ENCODE measurements around the gene ATP1B1.

ATP1B1 gene

DNA sequence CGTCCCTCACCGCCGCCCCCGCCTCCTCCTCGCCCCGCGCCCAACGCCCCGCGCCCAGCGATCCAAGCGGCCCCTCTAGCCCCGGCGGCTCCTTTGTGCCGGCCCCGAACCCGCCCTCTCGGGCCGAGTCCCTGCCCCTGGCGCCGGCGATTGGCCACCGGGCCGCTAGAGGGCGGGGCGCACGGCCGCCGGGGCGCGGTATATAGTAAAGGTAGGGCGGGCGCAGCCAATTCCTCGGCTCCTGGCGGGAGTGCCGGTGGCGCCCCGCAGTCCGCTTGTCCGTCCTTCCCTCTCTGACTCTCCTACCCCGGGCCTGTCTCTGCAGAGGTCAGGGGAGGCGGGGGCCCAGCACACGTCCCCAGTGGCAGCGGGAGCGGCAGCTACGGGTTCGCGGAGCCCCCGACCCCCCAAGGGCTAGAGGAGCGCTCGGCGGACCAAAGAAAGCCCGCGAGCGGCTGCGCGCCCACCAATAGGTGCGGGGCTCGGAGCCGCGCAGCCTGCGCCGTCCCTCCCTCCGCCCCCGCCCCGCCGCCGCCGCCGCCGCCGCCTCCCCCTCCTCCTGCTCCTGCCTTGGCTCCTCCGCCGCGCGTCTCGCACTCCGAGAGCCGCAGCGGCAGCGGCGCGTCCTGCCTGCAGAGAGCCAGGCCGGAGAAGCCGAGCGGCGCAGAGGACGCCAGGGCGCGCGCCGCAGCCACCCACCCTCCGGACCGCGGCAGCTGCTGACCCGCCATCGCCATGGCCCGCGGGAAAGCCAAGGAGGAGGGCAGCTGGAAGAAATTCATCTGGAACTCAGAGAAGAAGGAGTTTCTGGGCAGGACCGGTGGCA is at the start of gene ATP1B1:
ATP1B1 (plus strand) TSS at position 596 of the 826 bp plus-strand sequence; CDS start at position 736, 140 bp downstream.
- peak; percentile 43 for DNase-seq

GRCh38 chr1:169059421-169059820 is 47.1 kb upstream of the ATP1B1 start:
- no peak for DNase-seq

GRCh38 chr1:169060043-169060722 is 46.3 kb upstream of the ATP1B1 start:
- DNase-seq, result no peak

DNA sequence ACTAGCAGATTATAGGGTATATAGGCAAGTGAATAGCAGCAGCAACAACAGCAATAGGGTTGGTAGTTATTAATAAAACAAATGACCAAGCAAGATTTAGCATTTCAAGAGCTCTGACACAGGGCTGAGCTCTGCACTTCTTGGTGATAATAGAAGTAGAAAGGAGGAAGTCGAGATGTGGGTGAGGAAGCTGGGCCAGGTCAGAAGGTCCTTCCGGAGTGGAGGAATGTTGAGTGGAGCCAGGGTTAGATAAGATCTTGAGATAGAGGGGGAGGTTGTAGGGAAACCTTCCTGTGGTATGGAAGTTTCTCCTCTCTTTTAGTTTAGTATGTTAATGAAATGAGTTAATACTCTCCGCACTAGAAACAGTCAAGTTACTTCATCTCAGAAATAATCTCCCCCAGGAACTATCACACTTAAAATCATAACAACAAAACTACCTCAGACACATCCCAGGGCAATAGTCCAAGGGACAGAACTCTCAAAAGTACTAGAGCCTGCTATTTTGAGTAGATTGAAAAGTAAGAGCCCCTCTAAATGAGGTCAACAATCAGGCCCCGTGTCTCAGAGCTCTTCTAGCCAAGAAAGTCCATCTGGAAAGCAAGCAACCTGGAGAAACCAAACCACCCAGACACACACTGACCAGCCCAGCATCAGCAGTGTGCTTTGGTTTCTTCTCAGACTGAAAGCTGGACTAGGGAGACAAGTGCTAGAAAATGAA is 45.4 kb upstream of the ATP1B1 start:
- DNase-seq, result peak; percentile 23

GRCh38 chr1:169062152-169062551 is 44.3 kb upstream of the ATP1B1 start:
- no peak for DNase-seq

GRCh38 chr1:169064103-169064502 is 42.4 kb upstream of the ATP1B1 start:
- no peak for DNase-seq

DNA sequence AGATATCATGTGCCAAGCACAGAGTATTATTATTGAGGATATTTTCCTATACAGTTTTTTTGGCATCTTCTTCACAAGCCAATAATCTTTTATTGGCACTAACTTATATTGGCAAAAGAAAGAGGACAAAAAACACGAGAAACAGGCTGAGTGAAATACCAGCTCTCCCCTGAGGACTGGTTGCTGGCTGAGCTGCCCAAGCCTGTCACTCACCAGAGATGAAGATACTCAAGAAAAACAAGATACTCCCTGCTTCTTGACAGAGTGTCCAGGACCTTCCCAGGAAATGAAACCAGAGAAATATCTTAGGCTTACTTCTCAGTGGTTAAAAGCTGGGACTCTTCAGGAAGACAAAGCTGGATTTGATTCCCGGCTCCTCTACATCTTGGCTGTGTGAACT is 35.9 kb upstream of the ATP1B1 start:
- DNase-seq, result no peak

- no peak for DNase-seq
Measured at GRCh38 chr1:169070958-169071357, 35.5 kb upstream of the ATP1B1 start.

DNA sequence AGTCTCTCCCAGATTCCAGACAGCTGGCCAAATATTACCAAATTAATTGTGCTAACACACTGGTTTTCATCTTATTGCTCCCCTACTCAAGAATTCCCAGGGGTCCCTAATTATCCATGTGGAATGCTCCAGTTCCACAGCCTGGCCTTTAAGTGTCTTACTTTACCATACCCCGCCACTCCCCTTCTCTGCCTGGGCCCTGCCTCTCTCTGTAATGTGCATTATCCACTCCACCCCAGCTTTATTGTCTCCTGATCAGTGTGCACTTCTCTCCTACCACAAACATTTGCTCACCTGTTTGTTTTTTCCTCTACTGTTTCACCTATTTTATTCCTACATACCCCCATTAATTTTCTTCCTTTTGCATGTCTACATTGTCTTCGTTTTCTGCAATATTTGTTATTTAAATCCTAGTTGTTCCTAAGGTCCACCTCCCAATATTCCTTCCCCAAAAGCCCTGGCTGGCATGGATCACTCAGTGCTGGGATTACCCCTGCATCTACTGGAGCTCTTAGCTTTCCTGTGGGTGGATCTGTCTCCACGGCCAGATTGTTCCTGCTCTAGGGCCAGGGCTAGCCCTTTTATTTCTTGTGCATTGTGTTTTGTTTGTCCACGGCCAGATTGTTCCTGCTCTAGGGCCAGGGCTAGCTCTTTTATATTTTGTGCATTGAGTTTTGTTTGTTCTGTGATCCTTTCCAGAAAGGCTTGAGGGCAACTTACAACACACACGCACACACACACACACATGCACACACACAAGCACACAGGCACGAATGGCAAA is 33.4 kb upstream of the ATP1B1 start:
- DNase-seq, result no peak

DNA sequence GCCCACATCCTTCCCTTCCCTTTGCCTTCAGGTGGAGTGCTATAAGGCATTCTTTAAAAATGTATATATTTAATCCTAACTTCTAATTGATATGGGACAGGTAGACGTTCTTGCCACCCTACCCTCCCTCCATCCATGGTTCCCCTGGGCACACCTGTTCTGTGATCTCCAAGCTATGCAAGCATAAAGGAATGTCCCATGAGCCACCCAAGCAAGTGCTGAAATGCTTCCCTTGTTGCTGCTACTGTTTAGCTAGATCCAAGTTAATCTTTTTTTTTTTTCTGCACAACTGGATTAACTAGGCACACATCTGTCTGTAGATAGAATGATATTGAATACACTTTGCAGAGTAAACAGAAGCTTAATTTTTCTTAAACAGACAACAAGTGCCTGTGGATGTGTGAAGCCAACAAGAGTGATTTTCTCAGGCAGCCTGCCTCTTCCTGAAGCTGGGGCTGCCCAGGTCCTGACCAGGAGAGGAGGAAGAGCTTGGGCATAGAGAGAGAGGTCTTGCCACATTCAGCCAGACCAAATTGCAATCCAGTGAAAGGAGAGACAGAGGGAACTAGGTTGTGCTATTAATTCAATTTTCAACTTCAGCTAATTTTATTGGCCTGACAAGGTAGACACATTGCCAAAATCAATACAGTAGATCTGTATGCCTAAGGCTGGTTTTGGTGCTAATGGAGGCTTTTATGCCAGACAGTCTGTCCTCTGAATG is 28.2 kb upstream of the ATP1B1 start:
- no peak for DNase-seq

GRCh38 chr1:169081503-169082123 is 24.9 kb upstream of the ATP1B1 start:
- DNase-seq, result no peak

DNA sequence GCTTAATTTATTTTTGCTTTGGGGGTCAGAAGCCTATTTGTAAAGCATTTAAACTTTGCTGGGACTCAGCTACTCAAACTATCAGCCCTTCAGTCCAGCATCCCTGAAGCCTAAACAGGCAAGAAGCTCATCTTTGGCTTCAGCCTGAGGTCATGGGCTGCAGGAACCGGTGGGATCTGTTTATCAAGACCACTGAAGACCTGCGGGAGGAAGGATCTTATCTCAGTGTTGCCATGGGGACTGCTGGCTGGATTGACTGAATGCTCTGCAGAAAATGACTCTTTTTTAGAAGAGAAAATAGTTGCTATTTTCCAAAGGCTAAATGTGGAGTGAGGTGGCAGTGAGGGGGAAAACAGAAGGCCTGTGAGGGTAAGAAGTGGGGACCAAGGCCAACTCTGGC is 20.6 kb upstream of the ATP1B1 start:
- no peak for DNase-seq

GRCh38 chr1:169086603-169087455 is 19.7 kb upstream of the ATP1B1 start:
- no peak for DNase-seq

DNA sequence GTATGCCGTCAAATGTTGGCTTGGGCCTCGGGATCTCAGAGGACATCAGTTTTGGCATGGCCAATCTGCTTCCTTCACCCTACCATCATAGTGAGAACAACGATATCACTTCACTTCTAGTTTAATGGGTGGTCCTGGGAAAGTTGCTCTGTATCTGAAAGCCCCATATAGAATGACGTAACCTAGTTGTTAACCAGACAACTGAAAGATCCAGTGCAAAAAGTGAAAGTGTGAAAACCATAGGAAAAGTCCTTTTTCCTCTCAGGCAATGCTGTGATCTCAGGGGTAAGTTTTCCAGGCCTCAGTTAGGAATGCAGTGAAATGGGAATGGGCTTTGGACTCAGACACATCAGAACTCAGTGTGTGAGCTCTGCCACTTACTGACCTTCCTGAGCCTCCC is 18.6 kb upstream of the ATP1B1 start:
- no peak for DNase-seq

GRCh38 chr1:169089776-169090175 is 16.7 kb upstream of the ATP1B1 start:
- no peak for DNase-seq

DNA sequence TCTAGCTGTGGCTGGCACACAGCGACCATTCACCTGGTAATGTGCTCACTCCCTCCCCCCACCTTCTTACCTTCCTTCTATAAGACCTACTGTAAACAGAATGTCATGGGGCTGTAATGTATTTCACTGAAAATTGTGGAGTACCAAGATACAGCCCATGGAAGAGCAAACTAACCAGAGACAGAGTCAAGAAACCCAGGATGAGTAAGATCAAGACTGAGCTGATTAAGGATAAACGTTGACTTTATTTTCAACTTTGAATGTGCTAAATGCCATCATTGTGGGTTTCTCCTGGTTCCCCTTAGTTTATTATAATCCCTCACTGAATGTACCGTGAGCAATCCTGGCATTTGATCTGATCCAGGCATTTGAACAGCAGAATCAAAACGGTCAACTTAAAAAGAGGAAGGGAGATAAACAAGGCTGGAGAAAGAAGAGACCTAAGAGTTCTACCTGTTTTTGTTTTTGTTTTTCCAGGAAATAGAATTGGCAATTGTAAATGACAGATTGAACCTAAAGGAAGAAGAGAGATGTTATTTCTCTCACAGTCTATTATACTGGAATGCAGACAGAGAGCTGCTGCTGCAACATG is 16.1 kb upstream of the ATP1B1 start:
- DNase-seq, result no peak

DNA sequence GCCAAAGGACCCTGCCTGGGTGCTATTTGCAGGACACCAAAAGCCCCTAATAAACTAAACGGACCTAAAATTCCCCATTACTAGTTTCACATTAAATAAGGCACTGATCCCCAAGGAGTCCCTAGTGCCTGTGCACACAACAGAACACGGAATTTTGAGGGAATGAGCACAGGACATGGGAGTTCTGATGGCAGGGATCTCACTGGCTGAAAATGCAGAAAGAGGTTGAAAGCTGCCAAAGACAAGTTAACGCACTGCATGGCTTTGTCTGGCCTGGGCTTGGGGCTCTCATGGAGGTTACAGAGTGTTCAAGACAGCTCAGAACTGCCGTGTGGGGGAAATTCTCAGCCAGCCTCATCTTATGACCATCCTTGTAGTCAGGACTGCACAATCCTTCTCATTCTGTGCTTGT is 15.6 kb upstream of the ATP1B1 start:
- DNase-seq, result no peak

- no peak for DNase-seq
Measured at GRCh38 chr1:169091480-169091941, 15.0 kb upstream of the ATP1B1 start.

DNA sequence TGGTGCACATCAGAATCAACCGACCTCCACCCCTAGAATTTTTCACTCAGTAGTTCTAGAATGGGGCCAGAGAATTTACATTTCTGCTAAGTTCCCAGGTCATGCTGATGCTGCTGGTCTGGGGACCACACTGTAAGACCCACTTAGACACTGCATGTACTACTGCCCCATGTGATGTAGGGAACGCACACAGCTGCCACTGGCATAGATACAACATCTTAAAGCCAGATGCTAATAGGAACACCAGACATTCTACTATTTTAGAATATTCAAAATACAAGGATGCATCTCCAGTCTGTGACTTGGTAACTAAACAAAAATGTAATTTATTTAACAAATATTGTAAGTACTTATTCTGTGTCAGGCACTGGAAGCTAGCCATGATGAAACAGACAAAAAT is 14.1 kb upstream of the ATP1B1 start:
- DNase-seq, result no peak

GRCh38 chr1:169094897-169095569 is 11.5 kb upstream of the ATP1B1 start:
- DNase-seq, result no peak
